IPS-18c (cell line): ENCODE data around the gene PRDM10.

Experiments used
- H3K4me3 ChIP-seq: 2 replicates; pipeline ENCODE4 v1.7.0; 2013; ENCODE audit warnings: low read depth, mild to moderate bottlenecking, low read length, moderate library complexity; ENCODE audit not compliant: insufficient read depth
- H3K9me3 ChIP-seq: one replicate; pipeline ENCODE4 v1.6.1; 2013; ENCODE audit warnings: mild to moderate bottlenecking, low read length, moderate library complexity; ENCODE audit not compliant: control insufficient read depth, insufficient read depth

Gene PRDM10

GRCh38 chr11:130002352-130002845 lies at the start of gene PRDM10:
PRDM10 (minus strand) TSS chr11:130002835; CDS start chr11:129960964, 41,871 bp downstream.
- no peaks in the 10 kb centered on the region for H3K9me3 ChIP-seq
- peak within 1 kb of the TSS; percentile 77 for H3K4me3 ChIP-seq

- Histone ChIP-seq H3K9me3 (peaks cover 2% of the 10 kb centered on the region), H3K4me3 (no peak overlapping the region)
Measured at GRCh38 chr11:130051082-130051481, 48.4 kb upstream of the PRDM10 start.

GRCh38 chr11:130050257-130050656 lies 47.6 kb upstream of the PRDM10 start:
- Histone ChIP-seq H3K9me3 (peaks cover 2% of the 10 kb centered on the region), H3K4me3 (no peak overlapping the region)

GRCh38 chr11:130049328-130049771 lies 46.7 kb upstream of the PRDM10 start:
- Histone ChIP-seq H3K9me3 (peaks cover 2% of the 10 kb centered on the region), H3K4me3 (no peak overlapping the region)

- Histone ChIP-seq H3K4me3 (no peak overlapping the region), H3K9me3 (peaks cover 2% of the 10 kb centered on the region)
Measured at GRCh38 chr11:130047141-130047540, 44.5 kb upstream of the PRDM10 start.

- H3K9me3 ChIP-seq, result no peaks in the 10 kb centered on the region
- no peak overlapping the region for H3K4me3 ChIP-seq
Measured at GRCh38 chr11:130043575-130043974, 40.9 kb upstream of the PRDM10 start.

- H3K4me3 ChIP-seq, result no peak overlapping the region
Measured at GRCh38 chr11:130042093-130042591, 39.5 kb upstream of the PRDM10 start.

GRCh38 chr11:130040281-130040940 lies 37.8 kb upstream of the PRDM10 start:
- no peak overlapping the region for H3K4me3 ChIP-seq
- H3K9me3 ChIP-seq, result no peaks in the 10 kb centered on the region

More at GRCh38 chr11:130042093-130042591, 39.5 kb upstream of the PRDM10 start:
- H3K9me3 ChIP-seq, result no peaks in the 10 kb centered on the region

- H3K9me3 ChIP-seq, result no peaks in the 10 kb centered on the region
- no peak overlapping the region for H3K4me3 ChIP-seq
Measured at GRCh38 chr11:130037881-130038585, 35.4 kb upstream of the PRDM10 start.

- H3K9me3 ChIP-seq, result no peaks in the 10 kb centered on the region
- H3K4me3 ChIP-seq, result no peak overlapping the region
Measured at GRCh38 chr11:130037058-130037457, 34.4 kb upstream of the PRDM10 start.

- H3K9me3 ChIP-seq, result no peaks in the 10 kb centered on the region
Measured at GRCh38 chr11:130034236-130034635, 31.6 kb upstream of the PRDM10 start.

GRCh38 chr11:130032931-130033330 lies 30.3 kb upstream of the PRDM10 start:
- Histone ChIP-seq H3K4me3 (no peak overlapping the region), H3K9me3 (no peaks in the 10 kb centered on the region)

More at GRCh38 chr11:130034236-130034635, 31.6 kb upstream of the PRDM10 start:
- H3K4me3 ChIP-seq, result no peak overlapping the region

- Histone ChIP-seq H3K9me3 (no peaks in the 10 kb centered on the region), H3K4me3 (no peak overlapping the region)
Measured at GRCh38 chr11:130031945-130032344, 29.3 kb upstream of the PRDM10 start.

- no peak overlapping the region for H3K4me3 ChIP-seq
Measured at GRCh38 chr11:130031056-130031455, 28.4 kb upstream of the PRDM10 start.

GRCh38 chr11:130029137-130029536 lies 26.5 kb upstream of the PRDM10 start:
- no peak overlapping the region for H3K4me3 ChIP-seq
- H3K9me3 ChIP-seq, result no peaks in the 10 kb centered on the region

More at GRCh38 chr11:130031056-130031455, 28.4 kb upstream of the PRDM10 start:
- H3K9me3 ChIP-seq, result no peaks in the 10 kb centered on the region

- Histone ChIP-seq H3K9me3 (no peaks in the 10 kb centered on the region), H3K4me3 (no peak overlapping the region)
Measured at GRCh38 chr11:130025371-130025770, 22.7 kb upstream of the PRDM10 start.

GRCh38 chr11:130024361-130024760 lies 21.7 kb upstream of the PRDM10 start:
- no peak overlapping the region for H3K4me3 ChIP-seq
- H3K9me3 ChIP-seq, result no peaks in the 10 kb centered on the region

- H3K4me3 ChIP-seq, result no peak overlapping the region
Measured at GRCh38 chr11:130023204-130023603, 20.6 kb upstream of the PRDM10 start.

More at GRCh38 chr11:130023204-130023603, 20.6 kb upstream of the PRDM10 start:
- H3K9me3 ChIP-seq, result no peaks in the 10 kb centered on the region
